Duodenal mucosa (tissue), 2 donors: ENCODE data around the gene LRTM2.

Source experiments
- H3K27ac ChIP-seq: one replicate; pipeline ENCODE4 v1.7.0; 2013; ENCODE audit warnings: low read depth, low read length
- H3K27me3 ChIP-seq, 2 donors: one replicate each; pipeline ENCODE4 v1.7.0; 2013; ENCODE audit warnings: low read length in 2 of 2, control low read depth in 1 of 2; ENCODE audit not compliant: insufficient read depth in 2 of 2, control insufficient read depth in 1 of 2
- H3K36me3 ChIP-seq, 2 donors: one replicate each; pipeline ENCODE4 v1.7.0; 2013; ENCODE audit warnings: low read length in 2 of 2, control low read depth in 1 of 2; ENCODE audit not compliant: insufficient read depth in 2 of 2, control insufficient read depth in 1 of 2
- H3K4me1 ChIP-seq, 2 donors: one replicate each; pipeline ENCODE4 v1.7.0; 2013; ENCODE audit warnings: low read length in 2 of 2, control low read depth in 1 of 2; ENCODE audit not compliant: insufficient read depth in 2 of 2, control insufficient read depth in 1 of 2
- H3K4me3 ChIP-seq, 2 donors: one replicate each; pipeline ENCODE4 v1.7.0; 2013; ENCODE audit warnings: low read length in 2 of 2, low read depth in 1 of 2
- H3K9ac ChIP-seq, 2 donors: one replicate each; pipeline ENCODE4 v1.7.0; 2013; ENCODE audit warnings: low read length in 2 of 2, low read depth in 1 of 2
- H3K9me3 ChIP-seq, 2 donors: one replicate each; pipeline ENCODE4 v1.7.0; 2013; ENCODE audit warnings: low read length in 2 of 2, control low read depth in 1 of 2; ENCODE audit not compliant: control insufficient read depth in 1 of 2

The LRTM2 gene

DNA sequence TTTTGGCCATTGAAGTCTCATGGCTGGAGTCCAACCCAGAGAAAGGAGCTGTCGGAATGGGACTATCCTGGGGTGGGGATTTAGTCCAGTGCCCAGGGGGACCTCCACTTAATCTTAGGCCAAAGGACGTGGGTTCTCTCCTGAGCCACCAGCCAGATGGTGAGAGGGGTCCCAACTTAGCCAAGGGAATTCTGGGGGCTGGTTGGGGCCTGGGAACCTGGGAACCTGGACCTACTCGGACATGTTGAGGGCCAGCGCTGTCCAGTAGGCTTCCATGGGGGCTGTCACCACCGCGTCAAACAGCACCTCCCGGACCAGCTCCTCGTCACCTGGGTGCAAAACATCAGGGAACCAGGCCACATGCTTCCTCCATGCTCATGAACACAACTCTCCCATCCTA is 33.4 kb downstream of the LRTM2 start:
- no peaks in the 10 kb centered on the region for H3K4me1 ChIP-seq
- H3K4me3 ChIP-seq, result no peak overlapping the region
- no peaks in the 10 kb centered on the region for H3K9me3 ChIP-seq
- no peak overlapping the region for H3K27ac ChIP-seq
- H3K9ac ChIP-seq, result no peak overlapping the region
- no peaks in the 10 kb centered on the region for H3K27me3 ChIP-seq
- no peaks in the 10 kb centered on the region for H3K36me3 ChIP-seq

DNA sequence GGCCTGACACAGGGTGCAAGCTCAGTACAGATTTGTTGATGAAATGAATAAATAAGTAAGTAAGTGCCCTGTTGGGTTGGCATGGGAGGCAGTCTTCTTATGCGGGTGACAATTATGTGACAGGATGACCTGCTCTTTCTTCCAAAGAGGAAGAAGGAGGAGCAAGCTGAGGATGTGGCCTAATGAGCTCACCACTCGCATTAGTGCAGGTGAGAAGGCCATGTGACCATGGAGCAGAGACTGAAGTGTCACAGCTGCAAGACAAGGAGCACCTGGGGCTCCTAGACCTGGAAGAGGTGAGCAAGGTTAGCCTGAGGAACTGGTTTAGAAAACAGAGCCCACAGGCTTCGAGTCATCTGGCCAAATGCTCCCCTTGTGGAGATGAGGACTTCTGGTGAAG is 34.9 kb downstream of the LRTM2 start:
- Histone ChIP-seq H3K27me3 (no peaks in the 10 kb centered on the region), H3K4me3 (no peak overlapping the region), H3K36me3 (no peaks in the 10 kb centered on the region), H3K27ac (no peak overlapping the region), H3K4me1 (no peaks in the 10 kb centered on the region), H3K9me3 (no peaks in the 10 kb centered on the region), H3K9ac (no peak overlapping the region)

DNA sequence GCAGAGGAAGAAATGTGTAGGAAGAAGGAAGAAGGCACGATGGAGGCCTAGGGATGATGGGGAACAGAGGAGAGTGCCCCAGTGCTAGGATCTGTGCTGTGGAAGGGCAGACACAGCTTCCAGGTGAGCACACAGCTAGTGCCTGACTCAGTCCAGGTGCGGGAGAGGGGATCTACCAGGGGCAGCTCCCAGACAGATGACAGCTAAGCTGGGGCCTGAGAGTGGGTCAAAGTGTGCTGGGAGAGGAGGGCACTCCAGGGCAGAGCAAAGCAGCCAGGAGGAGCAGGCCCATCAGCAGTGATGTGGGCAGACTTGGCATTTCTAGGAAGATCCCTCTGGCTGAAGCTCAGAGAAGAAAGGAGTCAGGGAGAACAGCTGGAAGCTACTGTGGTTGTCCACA is 36.7 kb downstream of the LRTM2 start:
- Histone ChIP-seq H3K9ac (no peak overlapping the region), H3K4me3 (no peak overlapping the region)

DNA sequence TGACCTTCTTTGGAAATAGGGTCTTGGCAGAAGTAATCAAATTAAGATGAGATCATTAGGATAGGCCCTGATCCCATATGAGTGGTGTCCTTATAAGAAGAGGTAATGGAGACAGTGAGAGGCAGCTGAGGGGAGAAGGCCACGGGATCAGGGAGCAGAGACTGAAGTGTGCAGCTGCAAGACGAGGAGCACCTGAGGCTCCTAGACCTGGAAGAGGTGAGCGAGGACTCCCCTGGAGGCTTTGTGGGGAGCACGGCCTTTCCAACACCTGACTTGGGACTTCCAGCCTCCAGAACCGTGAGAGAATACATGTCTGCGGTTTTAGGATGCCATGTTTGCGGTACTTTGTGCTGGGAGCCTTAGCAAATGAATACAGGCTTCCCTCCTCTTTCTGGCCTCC is 37.5 kb downstream of the LRTM2 start:
- no peaks in the 10 kb centered on the region for H3K36me3 ChIP-seq
- H3K27ac ChIP-seq, result no peak overlapping the region
- H3K4me3 ChIP-seq, result no peak overlapping the region
- H3K9me3 ChIP-seq, result no peaks in the 10 kb centered on the region
- no peaks in the 10 kb centered on the region for H3K4me1 ChIP-seq
- no peaks in the 10 kb centered on the region for H3K27me3 ChIP-seq
- H3K9ac ChIP-seq, result no peak overlapping the region

More for the DNA sequence above, 36.7 kb downstream of the LRTM2 start:
- no peaks in the 10 kb centered on the region for H3K4me1 ChIP-seq
- H3K36me3 ChIP-seq, result no peaks in the 10 kb centered on the region
- no peaks in the 10 kb centered on the region for H3K9me3 ChIP-seq
- no peak overlapping the region for H3K27ac ChIP-seq
- H3K27me3 ChIP-seq, result no peaks in the 10 kb centered on the region

DNA sequence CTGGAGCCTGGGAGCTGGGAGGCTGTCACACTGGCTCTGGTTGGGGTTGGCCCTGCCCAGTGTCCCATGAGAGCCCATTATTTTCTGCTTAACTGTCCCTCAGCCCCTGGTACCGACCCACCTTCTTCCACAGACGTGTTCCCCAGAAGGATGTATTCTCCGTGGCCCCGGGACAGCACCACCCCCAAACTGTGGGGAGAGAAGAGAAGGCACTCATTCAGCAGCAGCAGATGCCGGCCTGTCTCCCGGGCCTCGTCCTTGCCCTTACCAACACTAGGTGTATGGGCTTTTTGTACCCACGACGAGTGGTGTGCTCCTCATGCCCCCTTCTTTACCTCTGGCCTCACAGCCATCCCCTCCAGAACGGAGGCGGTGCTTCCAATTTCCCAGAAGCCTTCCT is 38.1 kb downstream of the LRTM2 start:
- no peaks in the 10 kb centered on the region for H3K36me3 ChIP-seq
- H3K4me1 ChIP-seq, result no peaks in the 10 kb centered on the region
- H3K4me3 ChIP-seq, result no peak overlapping the region
- H3K27me3 ChIP-seq, result no peaks in the 10 kb centered on the region
- H3K9me3 ChIP-seq, result no peaks in the 10 kb centered on the region
- H3K9ac ChIP-seq, result no peak overlapping the region
- H3K27ac ChIP-seq, result no peak overlapping the region

DNA sequence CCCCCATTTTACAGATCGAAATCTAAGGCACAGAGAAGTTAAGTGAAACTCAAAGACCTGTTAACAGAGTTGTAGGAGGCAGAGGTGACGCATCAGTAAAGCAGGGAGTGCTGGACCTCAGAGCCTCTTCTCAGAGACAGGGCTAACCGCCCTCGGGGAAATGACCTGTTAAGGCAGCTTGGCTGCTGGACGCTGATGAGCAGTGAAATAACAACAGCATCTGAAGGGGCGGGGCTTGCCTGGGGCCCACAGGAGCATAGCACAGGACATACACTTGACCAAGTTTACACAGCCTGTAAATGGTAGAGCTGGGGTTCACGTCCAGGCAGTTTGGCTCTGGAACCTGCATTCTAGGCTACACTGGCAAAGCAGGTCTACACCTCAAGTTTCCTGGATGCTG is 39.3 kb downstream of the LRTM2 start:
- H3K27me3 ChIP-seq, result peaks cover 0 to 4% of the 10 kb centered on the region in 2 donors
- H3K9me3 ChIP-seq, result no peaks in the 10 kb centered on the region
- H3K27ac ChIP-seq, result no peak overlapping the region
- H3K4me1 ChIP-seq, result no peaks in the 10 kb centered on the region
- H3K9ac ChIP-seq, result no peak overlapping the region
- no peaks in the 10 kb centered on the region for H3K36me3 ChIP-seq
- no peak overlapping the region for H3K4me3 ChIP-seq

DNA sequence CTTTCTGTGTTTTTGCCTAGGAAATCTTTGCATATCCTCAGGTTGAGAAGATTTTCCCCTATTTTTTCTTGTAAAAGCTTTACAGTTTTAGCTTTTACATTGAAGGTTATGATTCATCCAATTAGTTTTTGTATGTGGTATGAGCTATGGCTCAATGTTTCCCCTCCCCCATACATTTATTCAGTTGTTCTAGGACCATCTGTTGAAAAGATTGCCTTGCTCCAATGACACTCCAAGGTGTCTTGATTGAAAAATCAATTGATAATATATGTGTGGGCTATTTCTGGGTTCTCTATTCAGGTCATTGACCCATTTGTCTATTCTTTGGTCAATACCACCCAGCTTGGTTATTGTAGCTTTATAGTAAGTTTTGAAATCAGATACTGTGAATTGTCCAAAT is 42.6 kb downstream of the LRTM2 start:
- no peaks in the 10 kb centered on the region for H3K4me1 ChIP-seq
- H3K4me3 ChIP-seq, result no peak overlapping the region
- H3K36me3 ChIP-seq, result no peaks in the 10 kb centered on the region
- H3K9me3 ChIP-seq, result no peaks in the 10 kb centered on the region
- H3K27me3 ChIP-seq, result peaks cover 3 to 5% of the 10 kb centered on the region in 2 donors
- H3K9ac ChIP-seq, result no peak overlapping the region
- no peak overlapping the region for H3K27ac ChIP-seq

DNA sequence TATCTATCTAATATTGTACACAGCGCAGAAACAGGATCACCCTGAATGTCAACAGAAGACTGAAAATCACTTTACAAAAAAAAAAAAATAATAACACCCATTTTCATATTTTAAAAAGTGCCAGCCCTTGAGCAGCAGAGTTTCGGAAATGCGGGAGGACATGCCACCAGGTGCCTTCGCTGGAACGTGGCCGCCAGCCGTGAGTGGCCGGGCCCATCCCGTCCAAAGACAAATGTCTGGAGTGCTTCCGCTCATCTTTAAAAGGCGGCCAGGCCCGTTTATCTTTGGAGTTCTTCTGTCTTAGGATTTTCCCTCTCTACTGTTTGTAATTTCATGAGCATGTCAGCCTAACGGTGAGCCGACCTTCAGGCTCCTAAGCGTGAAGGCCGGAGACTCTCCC is 43.5 kb downstream of the LRTM2 start:
- H3K27ac ChIP-seq, result no peak overlapping the region
- no peaks in the 10 kb centered on the region for H3K4me1 ChIP-seq
- H3K36me3 ChIP-seq, result no peaks in the 10 kb centered on the region
- no peak overlapping the region for H3K9ac ChIP-seq
- H3K9me3 ChIP-seq, result no peaks in the 10 kb centered on the region
- peaks cover 3 to 5% of the 10 kb centered on the region in 2 donors for H3K27me3 ChIP-seq
- no peak overlapping the region for H3K4me3 ChIP-seq

DNA sequence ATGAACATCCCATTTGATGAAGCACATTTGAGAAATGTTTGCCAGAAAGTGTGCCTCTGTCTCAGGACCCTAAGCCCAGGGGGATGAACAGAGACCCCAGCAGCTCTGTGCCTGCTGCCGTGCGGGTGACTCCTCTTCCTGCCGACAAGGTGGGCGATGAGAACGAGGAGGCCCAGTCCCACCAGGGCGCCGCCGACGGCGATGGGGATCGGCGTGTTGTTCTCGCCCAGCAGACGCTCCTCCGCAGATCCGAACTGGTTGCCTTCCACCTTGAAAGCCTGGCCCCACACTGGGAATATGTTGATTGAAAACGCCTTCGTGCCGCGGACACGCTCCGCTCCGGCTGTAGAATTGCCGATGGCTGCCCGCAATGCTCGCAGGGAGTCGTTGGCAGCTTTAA is 44.1 kb downstream of the LRTM2 start:
- Histone ChIP-seq H3K36me3 (no peaks in the 10 kb centered on the region), H3K9ac (no peak overlapping the region), H3K4me1 (no peaks in the 10 kb centered on the region), H3K4me3 (no peak overlapping the region), H3K27me3 (peaks cover 3 to 5% of the 10 kb centered on the region in 2 donors), H3K27ac (no peak overlapping the region), H3K9me3 (no peaks in the 10 kb centered on the region)

DNA sequence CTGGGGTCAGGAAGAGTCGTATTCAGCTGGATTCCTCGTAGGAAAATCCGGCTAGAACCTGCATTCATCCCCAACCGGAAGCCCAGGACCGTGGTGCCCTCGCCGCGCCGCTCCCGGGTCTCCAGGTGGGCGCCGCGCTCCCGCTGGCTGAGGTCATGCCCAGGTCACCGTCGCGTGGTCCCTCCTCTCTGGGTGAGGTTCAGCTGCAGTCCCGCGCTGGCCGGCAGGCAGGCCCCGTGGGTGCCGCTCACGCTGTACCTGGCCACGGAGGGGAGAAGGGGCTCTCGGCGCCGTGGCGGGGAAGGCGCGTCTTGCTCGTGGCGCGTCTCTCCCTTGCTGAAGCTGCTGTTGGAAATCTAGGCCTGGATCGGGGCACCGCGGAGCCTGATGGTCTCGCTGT is 44.5 kb downstream of the LRTM2 start:
- Histone ChIP-seq H3K9ac (no peak overlapping the region), H3K9me3 (no peaks in the 10 kb centered on the region), H3K4me3 (no peak overlapping the region), H3K36me3 (no peaks in the 10 kb centered on the region), H3K4me1 (no peaks in the 10 kb centered on the region), H3K27me3 (peaks cover 3 to 5% of the 10 kb centered on the region in 2 donors), H3K27ac (no peak overlapping the region)

DNA sequence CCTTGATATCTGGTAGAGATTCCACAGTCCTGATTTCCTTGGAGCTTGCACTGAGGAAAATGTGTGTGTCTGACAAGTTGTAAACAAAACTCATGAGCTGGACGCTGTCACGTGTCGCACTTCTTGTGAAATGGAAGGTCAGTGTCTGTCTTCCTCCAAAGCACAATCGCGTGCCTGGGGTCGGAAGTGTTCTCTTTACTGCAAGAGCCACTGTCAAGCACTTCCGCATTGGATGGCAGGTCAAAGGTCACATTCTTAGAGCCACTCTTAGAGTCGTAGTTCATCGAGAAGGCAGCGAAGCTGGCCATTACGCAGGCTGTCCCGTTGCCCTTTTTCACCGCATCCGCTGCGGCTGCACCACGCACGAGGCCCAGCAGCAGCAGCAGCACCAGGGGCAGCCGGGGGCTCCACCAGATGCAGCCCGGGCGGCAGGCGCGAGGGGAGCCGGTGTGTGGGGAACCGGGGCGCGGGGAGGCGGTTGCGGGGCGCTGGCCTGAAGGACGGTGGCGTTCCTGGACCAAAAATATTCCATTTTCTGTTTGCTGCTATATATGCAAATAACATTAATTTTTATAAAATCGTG is 45.0 kb downstream of the LRTM2 start:
- H3K36me3 ChIP-seq, result no peaks in the 10 kb centered on the region
- H3K27me3 ChIP-seq, result peaks cover 3 to 5% of the 10 kb centered on the region in 2 donors
- no peaks in the 10 kb centered on the region for H3K9me3 ChIP-seq
- H3K4me1 ChIP-seq, result no peaks in the 10 kb centered on the region
- no peak overlapping the region for H3K27ac ChIP-seq
- H3K4me3 ChIP-seq, result no peak overlapping the region
- H3K9ac ChIP-seq, result no peak overlapping the region
